ENCODE data around the gene YEATS2.

DNA sequence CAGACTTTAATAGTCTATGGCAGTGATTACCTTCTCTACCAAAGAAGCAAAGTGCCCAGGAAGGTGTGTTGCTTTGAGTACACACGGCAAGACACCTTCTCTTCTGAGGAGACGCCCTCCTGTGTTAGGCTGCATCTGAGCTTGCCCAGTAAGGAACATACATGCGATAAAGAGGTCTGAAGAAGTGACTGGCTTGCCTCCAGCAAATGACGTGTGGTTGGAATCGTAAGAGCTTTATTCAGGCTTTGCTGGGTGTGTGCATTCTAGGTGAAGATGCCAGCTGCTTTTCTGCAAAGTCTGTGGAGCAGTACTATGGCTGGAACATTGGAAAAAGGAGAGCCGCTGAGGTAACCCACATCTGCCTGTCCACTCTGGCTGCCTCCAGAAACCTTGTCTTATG lies 105.4 kb downstream of the YEATS2 start:
- TF ChIP-seq, protein P1, sequence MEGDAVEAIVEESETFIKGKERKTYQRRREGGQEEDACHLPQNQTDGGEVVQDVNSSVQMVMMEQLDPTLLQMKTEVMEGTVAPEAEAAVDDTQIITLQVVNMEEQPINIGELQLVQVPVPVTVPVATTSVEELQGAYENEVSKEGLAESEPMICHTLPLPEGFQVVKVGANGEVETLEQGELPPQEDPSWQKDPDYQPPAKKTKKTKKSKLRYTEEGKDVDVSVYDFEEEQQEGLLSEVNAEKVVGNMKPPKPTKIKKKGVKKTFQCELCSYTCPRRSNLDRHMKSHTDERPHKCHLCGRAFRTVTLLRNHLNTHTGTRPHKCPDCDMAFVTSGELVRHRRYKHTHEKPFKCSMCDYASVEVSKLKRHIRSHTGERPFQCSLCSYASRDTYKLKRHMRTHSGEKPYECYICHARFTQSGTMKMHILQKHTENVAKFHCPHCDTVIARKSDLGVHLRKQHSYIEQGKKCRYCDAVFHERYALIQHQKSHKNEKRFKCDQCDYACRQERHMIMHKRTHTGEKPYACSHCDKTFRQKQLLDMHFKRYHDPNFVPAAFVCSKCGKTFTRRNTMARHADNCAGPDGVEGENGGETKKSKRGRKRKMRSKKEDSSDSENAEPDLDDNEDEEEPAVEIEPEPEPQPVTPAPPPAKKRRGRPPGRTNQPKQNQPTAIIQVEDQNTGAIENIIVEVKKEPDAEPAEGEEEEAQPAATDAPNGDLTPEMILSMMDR (IDR thresholded peaks at IDR 0.05) = no peak
- no peak for TF ChIP-seq ZFX (IDR thresholded peaks at IDR 0.05; ENCODE audit: borderline replicate concordance)

All from 22Rv1 (cell line).